ENCODE data around the gene SEC61A2. TPM values are rescaled to one million over a fixed set of nuclear protein-coding genes. Genes with fewer than 3 reads are reported as not detected.

Gene SEC61A2
- total and polyA plus RNA-seq, 10 of the 15 experiments (the other 5 are each of a cell fraction or from before 2014, with no cell fraction given), result 3.0 to 36.2 (median 8.6) TPM

DNA sequence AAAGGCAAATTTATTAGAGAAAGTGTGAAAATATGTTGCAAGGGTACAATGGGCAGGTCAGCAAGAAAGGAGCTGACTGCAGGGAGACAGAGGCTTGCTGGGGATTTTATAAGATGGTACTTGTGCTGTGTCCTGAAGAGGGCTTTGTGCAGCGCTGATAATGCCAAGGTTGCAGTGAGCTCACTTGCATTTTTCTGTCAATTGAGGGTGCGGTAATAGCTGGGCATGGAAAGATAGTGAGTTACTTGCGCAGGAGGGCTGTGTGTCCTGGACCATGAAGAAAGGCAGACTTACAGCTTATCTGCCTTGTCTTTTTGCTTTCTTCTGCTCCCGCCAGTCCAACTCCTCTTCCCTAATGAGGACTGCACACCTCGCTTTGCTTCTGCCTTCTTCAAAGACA, 79.0 kb downstream of the SEC61A2 start:
- H3K4me3 ChIP-seq, result no peak overlapping the region
- no peak for TF ChIP-seq PRDM15 (CRISPR knock-in tag; IDR thresholded peaks at IDR 0.05)
- no peak for TF ChIP-seq HDAC2 (IDR thresholded peaks at IDR 0.05)
- H3K79me2 ChIP-seq (ENCODE audit: control insufficient read depth, insufficient read depth, low read length), result peaks cover 21% of the 10 kb centered on the region
- peaks cover 11 to 39% of the 10 kb centered on the region in 2 experiments for H3K36me3 ChIP-seq (ENCODE audit: control insufficient read depth in 2 of 2, insufficient read depth in 2 of 2, low read length in 1 of 2)
- ATAC-seq (no peak), DNase-seq (ENCODE audit: low read depth, low spot score) (no peak), FAIRE-seq (no peak)
- H3K27ac ChIP-seq (ENCODE audit: control insufficient read depth, insufficient read depth), result no peak overlapping the region
- SMC1A ChIA-PET (ENCODE audit: uncharacterized antibody, unreplicated experiment), result no interaction called here
- no peak overlapping the region for H3K4me2 ChIP-seq (ENCODE audit: control insufficient read depth, insufficient read depth)
- 100% methylated on average over 5 of the region's 5 CpGs for whole genome bisulfite sequencing (ENCODE audit: insufficient coverage, insufficient replicate concordance, low lambda C conversion rate, missing lambda C conversion rate)
- in situ Hi-C loops (cut with MboI), result no loop called here
- no peaks in the 10 kb centered on the region for H3K9me3 ChIP-seq (replicated peaks; ENCODE audit: control insufficient read depth, insufficient read depth, low read length)
- POLR2A ChIA-PET, result no interaction called here
- no TSS peak for BruUV-seq (replicated peaks)
- H3K9ac ChIP-seq (ENCODE audit: control insufficient read depth, insufficient read depth, low read length), result no peak overlapping the region
- H2AFZ ChIP-seq (ENCODE audit: control insufficient read depth, low read depth, low read length), result no peak overlapping the region
- peaks cover 3% of the 10 kb centered on the region; the same call in 1 of the 2 replicates for H4K20me1 ChIP-seq (ENCODE audit: control insufficient read depth, insufficient read depth)
- intact Hi-C loops (cut with micrococcal nuclease; ENCODE audit: unreplicated experiment), result no loop called here
- no peaks in the 10 kb centered on the region for H3K27me3 ChIP-seq (replicated peaks in 1 of 2; ENCODE audit: control insufficient read depth in 2 of 2, insufficient read depth in 2 of 2, low read length in 1 of 2)
- RAD21 ChIA-PET (ENCODE audit: unreplicated experiment), result no interaction called here
- no peaks in the 10 kb centered on the region for H3K4me1 ChIP-seq (ENCODE audit: control insufficient read depth, insufficient read depth, low read length)
- CTCF ChIA-PET, result interaction anchor here (0.8 to 1.2 kb wide), 3 partner anchors 10 to 448 kb away, joined by 3 read pairs; no protein-coding TSS in a partner anchor

GRCh38 chr10:12212454-12212853, 83.0 kb downstream of the SEC61A2 start:
- H3K36me3 ChIP-seq (ENCODE audit: control insufficient read depth in 2 of 2, insufficient read depth in 2 of 2, low read length in 1 of 2), result peaks cover 10 to 37% of the 10 kb centered on the region in 2 experiments
- ChIA-PET POLR2A (interaction anchor here (0.5 kb wide), 1 partner anchor 160 kb away, joined by 3 read pairs; no protein-coding TSS in a partner anchor), RAD21 (ENCODE audit: unreplicated experiment) (interaction anchor here (1.4 kb wide), 1 partner anchor 498 kb away, joined by 3 read pairs; no protein-coding TSS in a partner anchor), CTCF (interaction anchor here (1.3 to 6.9 kb wide), 5 partner anchors 9 to 690 kb away, joined by 3 to 130 read pairs (median 7); no protein-coding TSS in a partner anchor), SMC1A (ENCODE audit: uncharacterized antibody, unreplicated experiment) (interaction anchor here (0.7 to 1.2 kb wide), 3 partner anchors 234 to 689 kb away, joined by 3 to 4 read pairs (median 3); no protein-coding TSS in a partner anchor)
- no peaks in the 10 kb centered on the region for H4K20me1 ChIP-seq (ENCODE audit: control insufficient read depth, insufficient read depth)
- H3K9me3 ChIP-seq (replicated peaks; ENCODE audit: control insufficient read depth, insufficient read depth, low read length), result no peaks in the 10 kb centered on the region
- no peak overlapping the region for H3K27ac ChIP-seq (ENCODE audit: control insufficient read depth, insufficient read depth)
- H3K4me2 ChIP-seq (ENCODE audit: control insufficient read depth, insufficient read depth), result no peak overlapping the region
- no peak overlapping the region for H3K4me3 ChIP-seq
- no peaks in the 10 kb centered on the region for H3K4me1 ChIP-seq (ENCODE audit: control insufficient read depth, insufficient read depth, low read length)
- H2AFZ ChIP-seq (ENCODE audit: control insufficient read depth, low read depth, low read length), result no peak overlapping the region
- intact Hi-C loops (cut with micrococcal nuclease; ENCODE audit: unreplicated experiment) (no loop called here), in situ Hi-C loops (cut with MboI) (loop anchor here (10.0 kb wide), 1 partner anchor 692 kb away; no protein-coding TSS in a partner anchor)
- H3K27me3 ChIP-seq (replicated peaks in 1 of 2; ENCODE audit: control insufficient read depth in 2 of 2, insufficient read depth in 2 of 2, low read length in 1 of 2), result no peaks in the 10 kb centered on the region
- no TSS peak for BruUV-seq (replicated peaks)
- FAIRE-seq (no peak), DNase-seq (ENCODE audit: low read depth, low spot score) (no peak), ATAC-seq (no peak)
- H3K79me2 ChIP-seq (ENCODE audit: control insufficient read depth, insufficient read depth, low read length), result peaks cover 7% of the 10 kb centered on the region
- H3K9ac ChIP-seq (ENCODE audit: control insufficient read depth, insufficient read depth, low read length), result no peak overlapping the region
- no peak for TF ChIP-seq RFX5 (IDR thresholded peaks at IDR 0.05; ENCODE audit: low read depth, low read length)
- no peak for TF ChIP-seq REST (IDR thresholded peaks at IDR 0.05; ENCODE audit: low read depth, low read length)
- TF ChIP-seq, protein P1, sequence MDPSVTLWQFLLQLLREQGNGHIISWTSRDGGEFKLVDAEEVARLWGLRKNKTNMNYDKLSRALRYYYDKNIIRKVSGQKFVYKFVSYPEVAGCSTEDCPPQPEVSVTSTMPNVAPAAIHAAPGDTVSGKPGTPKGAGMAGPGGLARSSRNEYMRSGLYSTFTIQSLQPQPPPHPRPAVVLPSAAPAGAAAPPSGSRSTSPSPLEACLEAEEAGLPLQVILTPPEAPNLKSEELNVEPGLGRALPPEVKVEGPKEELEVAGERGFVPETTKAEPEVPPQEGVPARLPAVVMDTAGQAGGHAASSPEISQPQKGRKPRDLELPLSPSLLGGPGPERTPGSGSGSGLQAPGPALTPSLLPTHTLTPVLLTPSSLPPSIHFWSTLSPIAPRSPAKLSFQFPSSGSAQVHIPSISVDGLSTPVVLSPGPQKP (IDR thresholded peaks at IDR 0.05; ENCODE audit: low read depth, low read length), result no peak
- TF ChIP-seq RAD21 (IDR thresholded peaks at IDR 0.05; ENCODE audit: insufficient read depth, low read depth, low read length), result no peak
- TF ChIP-seq HDAC2 (IDR thresholded peaks at IDR 0.05), result no peak
- no peak for TF ChIP-seq KLF5 (IDR thresholded peaks at IDR 0.05; ENCODE audit: partially characterized antibody)
- WGBS (ENCODE audit: insufficient coverage, insufficient replicate concordance, low lambda C conversion rate, missing lambda C conversion rate), result 78% methylated on average over 3 of the region's 3 CpGs
